Transverse colon (tissue), 4 donors: ENCODE data around the gene SRSF7. TPM values are rescaled to one million over a fixed set of nuclear protein-coding genes. Genes with fewer than 3 reads are reported as not detected.
A peak's percentile ranks its signal among the peaks of the same experiment; 100 is the strongest.

Source experiments
- DNase-seq: peaks from one replicate; pipeline ENCODE4 v3.0.0-alpha.2; 2019
- H3K27ac ChIP-seq, 4 donors: fragments of 200-600 bp; sonication (generic); 2 replicates each; pipeline ENCODE4 v1.5.1; 2016 to 2018; ENCODE audit warnings: inconsistent platforms in 4 of 4
- H3K27me3 ChIP-seq: fragments of 200-600 bp; sonication (generic); 2 replicates; pipeline ENCODE4 v1.5.1; 2017; ENCODE audit warnings: inconsistent platforms
- H3K36me3 ChIP-seq, 4 donors: fragments of 200-600 bp; sonication (generic); 2 replicates each; pipeline ENCODE4 v1.5.1; 2017 to 2019; ENCODE audit warnings: inconsistent platforms in 4 of 4
- H3K4me1 ChIP-seq, 4 donors: fragments of 200-600 bp; sonication (generic); 2 replicates each; pipeline ENCODE4 v1.5.1; 2017 to 2020; ENCODE audit warnings: inconsistent platforms in 4 of 4
- H3K4me3 ChIP-seq, 4 donors: fragments of 200-600 bp; sonication (generic); 1 replicate in 1 of 4; 2 replicates in 3 of 4; pipeline versions ENCODE4 v1.5.1 to v1.6.1; 2017 to 2019; ENCODE audit warnings: inconsistent platforms in 4 of 4
- H3K9me3 ChIP-seq, 2 donors: fragments of 200-600 bp; sonication (generic); 2 replicates each; pipeline ENCODE4 v1.5.1; 2017 to 2019; ENCODE audit warnings: inconsistent platforms in 2 of 2
- EP300 ChIP-seq: sonication (generic); formaldehyde crosslinking; IDR thresholded peaks from one replicate; pipeline ENCODE4 v1.6.1; 2017; ENCODE audit warnings: antibody characterized with exemption, low read depth
- POLR2A ChIP-seq: fragments of 450-650 bp; IDR thresholded peaks from one replicate; pipeline ENCODE4 v1.6.1; 2016; ENCODE audit warnings: antibody characterized with exemption, mild to moderate bottlenecking, moderate library complexity
- POLR2AphosphoS5 ChIP-seq, 3 donors: sonication (generic); formaldehyde crosslinking; IDR thresholded peaks; one replicate each; pipeline ENCODE4 v1.6.1; 2016; ENCODE audit warnings: antibody characterized with exemption in 3 of 3
- WGBS, 2 donors: methylation state at CpG; one replicate each; pipeline ENCODE4 v1.1.5; 2018; ENCODE audit warnings: low coverage in 1 of 2; 5-methylcytosine and 5-hydroxymethylcytosine counted together
- in situ Hi-C, 4 donors: fragments of 200-750 bp; cut with MboI; loops; one replicate each; pipeline versions ENCODE4 v1.15.0 to v1.15.1; 2017; ENCODE audit warnings: low sequenced_read_pairs in 3 of 4, low pct_ligation_motif_present in 1 of 4, low pct_unique_long_range_greater_than_20kb in 1 of 4
- intact Hi-C: fragments of 100-400 bp; cut with DNase I; formaldehyde crosslinking; loops from one replicate; pipeline ENCODE4 v1.15.1; 2023; ENCODE audit warnings: low total_unique reads
- total RNA-seq, 4 donors: library from RNA; depleted of rRNA; stranded (reverse); fragments of >200 nt; gene quantifications; one replicate each; pipeline ENCODE4 v1.1.0, GENCODE V29; 2016
- TF ChIP-seq, protein P1 (sequence below), 5 experiments: fragments of 200-600 bp in 3 of 5; fragments of 450-650 bp in 2 of 5; sonication (generic) in 3 of 5; IDR thresholded peaks; 1 replicate in 2 of 5; 2 replicates in 3 of 5; pipeline ENCODE4 v1.5.1; 2016 to 2017; ENCODE audit warnings: antibody characterized with exemption in 5 of 5, inconsistent platforms in 3 of 5, mild to moderate bottlenecking in 2 of 5, moderate library complexity in 1 of 5

Gene SRSF7
- total RNA-seq, 4 donors from 2014 or later = 75.6 to 153 (median 95.0) TPM

DNA sequence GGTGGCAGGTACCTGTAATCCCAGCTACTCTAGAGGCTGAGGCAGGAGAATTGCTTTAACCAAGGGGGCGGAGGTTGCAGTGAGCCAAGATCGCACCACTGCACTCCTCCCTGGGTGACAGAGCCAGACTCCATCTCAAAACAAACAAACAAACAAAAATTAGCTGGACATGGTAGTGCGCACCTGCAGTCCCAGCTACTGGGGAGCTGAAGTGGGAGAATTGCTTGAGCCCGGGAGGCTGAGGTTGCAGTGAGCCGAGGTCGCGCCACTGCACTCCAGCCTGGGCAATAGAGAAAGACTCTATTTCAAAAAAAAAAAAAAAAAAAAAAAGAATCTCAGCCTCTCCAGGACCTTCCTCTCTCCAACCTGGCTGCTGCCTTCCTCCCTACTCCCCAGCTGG lies 20.1 kb downstream of the SRSF7 start:
- no peak overlapping the region for H3K4me3 ChIP-seq
- TF ChIP-seq POLR2A (no peak), POLR2AphosphoS5 (IDR thresholded peaks at IDR 0.05) (no peak), EP300 (no peak)
- TF ChIP-seq, protein P1, sequence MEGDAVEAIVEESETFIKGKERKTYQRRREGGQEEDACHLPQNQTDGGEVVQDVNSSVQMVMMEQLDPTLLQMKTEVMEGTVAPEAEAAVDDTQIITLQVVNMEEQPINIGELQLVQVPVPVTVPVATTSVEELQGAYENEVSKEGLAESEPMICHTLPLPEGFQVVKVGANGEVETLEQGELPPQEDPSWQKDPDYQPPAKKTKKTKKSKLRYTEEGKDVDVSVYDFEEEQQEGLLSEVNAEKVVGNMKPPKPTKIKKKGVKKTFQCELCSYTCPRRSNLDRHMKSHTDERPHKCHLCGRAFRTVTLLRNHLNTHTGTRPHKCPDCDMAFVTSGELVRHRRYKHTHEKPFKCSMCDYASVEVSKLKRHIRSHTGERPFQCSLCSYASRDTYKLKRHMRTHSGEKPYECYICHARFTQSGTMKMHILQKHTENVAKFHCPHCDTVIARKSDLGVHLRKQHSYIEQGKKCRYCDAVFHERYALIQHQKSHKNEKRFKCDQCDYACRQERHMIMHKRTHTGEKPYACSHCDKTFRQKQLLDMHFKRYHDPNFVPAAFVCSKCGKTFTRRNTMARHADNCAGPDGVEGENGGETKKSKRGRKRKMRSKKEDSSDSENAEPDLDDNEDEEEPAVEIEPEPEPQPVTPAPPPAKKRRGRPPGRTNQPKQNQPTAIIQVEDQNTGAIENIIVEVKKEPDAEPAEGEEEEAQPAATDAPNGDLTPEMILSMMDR (IDR thresholded peaks at IDR 0.05) = no peak
- intact Hi-C loops (loop anchor here (10.0 kb wide), 2 partner anchors 66 to 146 kb away; partner anchors contain the start of gene GALM), in situ Hi-C loops (loop anchor here in 3 of 4 donors (10.0 to 25.0 kb wide), 4 partner anchors 136 to 419 kb away; no protein-coding TSS in a partner anchor)
- H3K27ac ChIP-seq = no peak overlapping the region
- H3K9me3 ChIP-seq = no peaks in the 10 kb centered on the region
- peaks cover 0 to 17% (median 5%) of the 10 kb centered on the region in 4 donors for H3K36me3 ChIP-seq
- H3K27me3 ChIP-seq = no peaks in the 10 kb centered on the region
- peaks cover 0 to 24% (median 5%) of the 10 kb centered on the region in 4 donors for H3K4me1 ChIP-seq
- no peak for DNase-seq
- 97% methylated on average over 7 of the region's 7 CpGs; no CpG with 5 or more reads in 1 of the 2 donors for WGBS, 2 donors

- in situ Hi-C loops = loop anchor here in 2 of 4 donors (25.0 kb wide), 1 partner anchor 416 kb away; no protein-coding TSS in a partner anchor
- intact Hi-C loops = loop anchor here (10.0 kb wide), 1 partner anchor 124 kb away; the partner anchor contains the start of gene HNRNPLL
- DNase-seq = no peak
- Histone ChIP-seq H3K4me1 (peaks cover 0 to 4% (median 0%) of the 10 kb centered on the region in 4 donors), H3K27me3 (no peaks in the 10 kb centered on the region), H3K4me3 (no peak overlapping the region), H3K9me3 (no peaks in the 10 kb centered on the region), H3K36me3 (peaks cover 0 to 17% (median 5%) of the 10 kb centered on the region in 4 donors), H3K27ac (no peak overlapping the region)
- 42 to 95% methylated on average over 2 of the region's 2 CpGs for WGBS, 2 donors
- TF ChIP-seq EP300 (no peak), POLR2AphosphoS5 (IDR thresholded peaks at IDR 0.05) (no peak), POLR2A (no peak)
- TF ChIP-seq, protein P1 (IDR thresholded peaks at IDR 0.05) = no peak
Observed at GRCh38 chr2:38728694-38729093, 22.5 kb downstream of the SRSF7 start.

DNA sequence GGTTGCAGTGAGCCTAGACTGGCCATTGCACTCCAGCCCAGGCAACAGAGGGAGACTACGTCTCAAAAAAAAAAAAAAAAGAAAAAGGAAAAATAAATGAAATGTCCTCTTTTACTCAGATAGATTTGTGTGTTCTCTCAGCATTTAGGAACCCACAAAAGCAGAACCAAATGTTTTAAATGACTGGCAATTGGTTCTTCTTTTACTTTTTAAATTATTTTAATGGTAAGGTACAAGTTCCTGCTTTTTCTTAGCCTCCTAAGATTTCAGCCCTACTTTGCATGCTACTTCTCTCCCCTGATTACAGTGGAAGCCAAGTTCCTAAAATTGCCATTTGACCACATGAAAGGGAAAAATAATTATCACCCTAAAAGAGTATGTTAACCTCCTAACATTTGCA lies 23.5 kb downstream of the SRSF7 start:
- no peak for DNase-seq
- intact Hi-C loops (loop anchor here (10.0 kb wide), 1 partner anchor 123 kb away; the partner anchor contains the start of gene HNRNPLL), in situ Hi-C loops (loop anchor here in 2 of 4 donors (25.0 kb wide), 1 partner anchor 415 kb away; no protein-coding TSS in a partner anchor)
- 83 to 89% methylated on average over 1 of the region's 1 CpG for WGBS, 2 donors
- Histone ChIP-seq H3K27ac (no peak overlapping the region), H3K9me3 (no peaks in the 10 kb centered on the region), H3K4me1 (no peaks in the 10 kb centered on the region), H3K4me3 (no peak overlapping the region), H3K27me3 (no peaks in the 10 kb centered on the region), H3K36me3 (peaks cover 0 to 17% (median 5%) of the 10 kb centered on the region in 4 donors)
- TF ChIP-seq POLR2A (no peak), EP300 (no peak), POLR2AphosphoS5 (IDR thresholded peaks at IDR 0.05) (no peak)
- TF ChIP-seq, protein P1 (IDR thresholded peaks at IDR 0.05) = no peak

DNA sequence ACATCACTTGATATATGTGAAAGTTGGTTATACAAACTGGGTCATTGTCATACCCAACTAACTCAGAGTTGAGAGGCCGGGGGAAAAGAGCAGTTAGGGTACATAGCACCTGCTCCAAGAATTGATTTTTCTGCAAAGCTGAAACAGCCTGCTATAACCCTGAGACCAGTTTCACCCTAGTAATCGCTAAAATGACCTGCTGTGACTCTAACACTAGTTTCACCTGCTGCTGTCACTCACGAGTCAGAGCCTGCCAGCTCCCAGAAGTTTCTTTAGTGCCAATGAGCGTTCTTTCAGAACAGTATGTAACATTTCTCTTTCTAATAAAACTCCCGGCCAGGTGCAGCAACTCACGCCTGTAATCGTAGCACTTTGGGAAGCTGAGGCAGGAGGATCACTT lies 28.0 kb downstream of the SRSF7 start:
- 49 to 83% methylated on average over 3 to 7 of the region's 7 CpGs for WGBS, 2 donors
- intact Hi-C loops (loop anchor here (10.0 kb wide), 1 partner anchor 118 kb away; the partner anchor contains the start of gene HNRNPLL), in situ Hi-C loops (no loop called here)

More for the DNA sequence above, 28.0 kb downstream of the SRSF7 start:
- TF ChIP-seq POLR2AphosphoS5 (IDR thresholded peaks at IDR 0.05) (no peak), EP300 (no peak), POLR2A (no peak)
- TF ChIP-seq, protein P1 (IDR thresholded peaks at IDR 0.05) = no peak
- Histone ChIP-seq H3K4me1 (peaks cover 0 to 16% (median 0%) of the 10 kb centered on the region in 4 donors), H3K27ac (peak overlapping the region in 2 of 4 donors; percentile 4 to 24), H3K9me3 (no peaks in the 10 kb centered on the region), H3K36me3 (no peaks in the 10 kb centered on the region), H3K27me3 (no peaks in the 10 kb centered on the region), H3K4me3 (no peak overlapping the region)
- DNase-seq = no peak
